Epithelial cell of proximal tubule (primary cell): Measurements from ENCODE around the gene TTC21A. TPM values are rescaled to one million over a fixed set of nuclear protein-coding genes. Genes with fewer than 3 reads are reported as not detected.

Source experiments
- DNase-seq: peaks from one replicate; pipeline ENCODE4 v3.0.0-alpha.2; 2011; ENCODE audit warnings: low read depth
- H3K4me3 ChIP-seq: 2 replicates; pipeline ENCODE4 v1.5.1; 2011; ENCODE audit warnings: low read depth, mild to moderate bottlenecking, low read length
- total RNA-seq: library from RNA; depleted of rRNA; stranded (reverse); fragments of >200 nt; gene quantifications from 2 replicates; pipeline ENCODE4 v1.2.3, GENCODE V29; 2015
- TF ChIP-seq, protein P1 (sequence below): conservative IDR thresholded peaks from 2 replicates; pipeline ENCODE4 v1.5.1; 2012; ENCODE audit warnings: low read depth, mild to moderate bottlenecking, low read length

The TTC21A gene
- total RNA-seq, 1 donor from 2014 or later, result 0.86 TPM

DNA sequence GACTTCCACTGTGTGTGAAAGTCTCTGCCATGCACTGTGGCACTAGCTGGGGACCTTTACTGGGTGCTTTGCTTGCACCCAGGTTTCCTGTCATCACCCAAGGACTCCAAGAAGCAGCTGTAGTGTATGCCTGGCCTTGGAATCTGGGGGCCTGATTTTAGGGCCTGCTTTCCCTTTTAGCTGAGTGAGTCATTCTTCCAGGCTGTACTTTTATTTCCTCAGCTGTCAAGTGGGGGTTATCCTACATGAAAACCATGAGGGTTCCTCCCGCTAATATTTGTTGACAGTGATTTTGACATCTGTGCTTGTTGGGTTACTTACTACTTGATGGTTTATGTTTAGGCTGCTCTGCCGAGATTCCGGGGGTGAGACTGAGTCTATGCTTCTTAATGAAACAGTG is 18.6 kb upstream of the TTC21A start:
- DNase-seq, result no peak
- H3K4me3 ChIP-seq, result no peak overlapping the region
- TF ChIP-seq, protein P1, sequence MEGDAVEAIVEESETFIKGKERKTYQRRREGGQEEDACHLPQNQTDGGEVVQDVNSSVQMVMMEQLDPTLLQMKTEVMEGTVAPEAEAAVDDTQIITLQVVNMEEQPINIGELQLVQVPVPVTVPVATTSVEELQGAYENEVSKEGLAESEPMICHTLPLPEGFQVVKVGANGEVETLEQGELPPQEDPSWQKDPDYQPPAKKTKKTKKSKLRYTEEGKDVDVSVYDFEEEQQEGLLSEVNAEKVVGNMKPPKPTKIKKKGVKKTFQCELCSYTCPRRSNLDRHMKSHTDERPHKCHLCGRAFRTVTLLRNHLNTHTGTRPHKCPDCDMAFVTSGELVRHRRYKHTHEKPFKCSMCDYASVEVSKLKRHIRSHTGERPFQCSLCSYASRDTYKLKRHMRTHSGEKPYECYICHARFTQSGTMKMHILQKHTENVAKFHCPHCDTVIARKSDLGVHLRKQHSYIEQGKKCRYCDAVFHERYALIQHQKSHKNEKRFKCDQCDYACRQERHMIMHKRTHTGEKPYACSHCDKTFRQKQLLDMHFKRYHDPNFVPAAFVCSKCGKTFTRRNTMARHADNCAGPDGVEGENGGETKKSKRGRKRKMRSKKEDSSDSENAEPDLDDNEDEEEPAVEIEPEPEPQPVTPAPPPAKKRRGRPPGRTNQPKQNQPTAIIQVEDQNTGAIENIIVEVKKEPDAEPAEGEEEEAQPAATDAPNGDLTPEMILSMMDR, result no peak

DNA sequence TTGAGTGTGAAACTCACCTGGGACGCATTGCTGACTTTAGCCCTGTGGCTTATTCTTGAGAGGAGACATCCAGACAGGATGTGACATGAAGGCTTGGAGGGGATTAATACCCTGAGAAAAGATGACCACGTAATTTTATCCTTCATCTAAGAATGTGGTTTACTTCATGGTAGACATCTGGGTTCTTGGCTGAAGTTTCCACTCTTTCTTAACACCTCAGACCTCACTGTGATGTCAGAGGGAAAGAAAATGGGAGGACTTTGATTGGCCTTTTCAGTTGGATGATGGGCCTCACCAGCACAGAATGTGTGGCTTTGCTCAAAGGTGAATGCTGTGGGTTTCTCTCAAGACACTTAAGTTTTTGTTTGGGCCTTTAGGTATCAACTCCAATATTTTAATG is 16.6 kb upstream of the TTC21A start:
- TF ChIP-seq, protein P1, result no peak
- H3K4me3 ChIP-seq, result no peak overlapping the region
- no peak for DNase-seq

GRCh38 chr3:39094851-39095677 is 12.4 kb upstream of the TTC21A start:
- TF ChIP-seq, protein P1, result no peak
- DNase-seq, result no peak
- H3K4me3 ChIP-seq, result no peak overlapping the region

GRCh38 chr3:39095778-39096177 is 11.7 kb upstream of the TTC21A start:
- TF ChIP-seq, protein P1, result no peak
- no peak overlapping the region for H3K4me3 ChIP-seq
- no peak for DNase-seq

- TF ChIP-seq, protein P1, result no peak
- H3K4me3 ChIP-seq, result no peak overlapping the region
- no peak for DNase-seq
These were observed 10.7 kb upstream of the TTC21A start for GRCh38 chr3:39096775-39097174.

DNA sequence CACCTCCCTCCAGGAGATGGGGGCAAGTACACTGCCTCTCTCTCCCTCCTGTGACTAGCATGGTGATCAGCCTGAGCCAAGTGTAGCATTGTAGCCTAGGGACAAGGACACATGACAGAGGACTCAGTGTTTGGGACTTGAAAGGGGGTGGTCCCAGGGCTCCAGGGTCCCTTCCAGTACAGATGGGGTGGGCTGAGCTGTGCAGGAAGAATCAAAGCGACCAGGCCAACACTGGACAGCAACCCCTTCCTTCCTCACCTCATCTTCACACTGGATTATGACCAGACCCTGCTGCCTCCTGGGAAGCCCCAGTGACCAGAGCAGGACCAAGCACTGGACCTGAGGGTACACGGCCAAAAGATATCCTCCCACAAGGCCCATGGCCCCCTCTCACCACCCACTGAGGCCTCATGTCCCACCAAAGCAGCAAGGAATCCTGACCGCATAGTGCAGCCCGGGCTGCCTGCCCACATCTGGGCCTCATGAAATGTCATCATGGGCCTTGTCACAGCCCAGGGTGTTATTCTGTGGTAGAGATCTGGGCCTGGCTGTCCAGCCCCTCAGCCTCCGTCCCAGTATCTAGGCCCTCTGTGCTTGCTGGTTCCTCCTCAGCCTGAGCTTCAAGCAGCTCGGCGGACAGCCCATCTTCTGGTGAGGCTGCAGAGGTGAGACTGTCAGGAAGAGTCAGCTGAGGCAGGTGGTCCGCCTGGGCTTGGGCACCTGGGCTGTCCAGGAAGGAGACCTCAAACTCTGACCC is 9.6 kb upstream of the TTC21A start:
- TF ChIP-seq, protein P1, result no peak
- DNase-seq, result no peak
- H3K4me3 ChIP-seq, result no peak overlapping the region
